Neural progenitor cell (in vitro differentiated cells): ENCODE measurements around the gene PCSK5. TPM values are rescaled to one million over a fixed set of nuclear protein-coding genes. Genes with fewer than 3 reads are reported as not detected.
A peak's percentile ranks its signal among the peaks of the same experiment; 100 is the strongest.

Source experiments
- DNase-seq: peaks from one replicate; pipeline ENCODE4 v3.0.0-alpha.2; 2016; ENCODE audit warnings: low spot score
- H2AFZ ChIP-seq: fragments of 200-600 bp; sonication (generic); replicated peaks from 2 replicates; pipeline ENCODE4 v1.6.1; 2016; ENCODE audit warnings: antibody characterized with exemption
- H3F3A ChIP-seq: fragments of 200-600 bp; sonication (generic); 2 replicates; pipeline ENCODE4 v1.6.1; 2016; ENCODE audit warnings: antibody characterized with exemption, low read depth
- H3K27ac ChIP-seq: fragments of 200-600 bp; sonication (generic); 2 replicates; pipeline ENCODE4 v1.5.1; 2016; ENCODE audit warnings: mild to moderate bottlenecking
- H3K27me3 ChIP-seq: fragments of 200-600 bp; sonication (generic); 2 replicates; pipeline ENCODE4 v1.6.1; 2016; ENCODE audit warnings: mild to moderate bottlenecking, moderate library complexity
- H3K36me3 ChIP-seq: fragments of 200-600 bp; sonication (generic); 2 replicates; pipeline ENCODE4 v1.5.1; 2016
- H3K4me1 ChIP-seq: fragments of 200-600 bp; sonication (generic); 2 replicates; pipeline ENCODE4 v1.6.1; 2016; ENCODE audit warnings: mixed run types
- H3K4me2 ChIP-seq: fragments of 200-600 bp; sonication (generic); 2 replicates; pipeline ENCODE4 v1.6.1; 2016
- H3K4me3 ChIP-seq: fragments of 200-600 bp; sonication (generic); 2 replicates; pipeline ENCODE4 v1.5.1; 2016
- H3K79me2 ChIP-seq: fragments of 200-600 bp; sonication (generic); 2 replicates; pipeline ENCODE4 v1.6.1; 2016; ENCODE audit warnings: low read depth
- H3K9ac ChIP-seq: fragments of 200-600 bp; sonication (generic); 2 replicates; pipeline ENCODE4 v1.6.1; 2016
- H3K9me3 ChIP-seq: fragments of 200-600 bp; sonication (generic); 2 replicates; pipeline ENCODE4 v1.5.1; 2016; ENCODE audit warnings: low read depth
- H4K20me1 ChIP-seq: fragments of 200-600 bp; sonication (generic); 2 replicates; pipeline ENCODE4 v1.6.1; 2016; ENCODE audit warnings: low read depth
- H3K27ac Mint-ChIP-seq: 3 replicates; pipeline ENCODE4 v1.8.0; 2021; ENCODE audit warnings: mixed read lengths
- H3K27me3 Mint-ChIP-seq: 2 replicates; pipeline ENCODE4 v1.8.0; 2022; ENCODE audit warnings: low read depth, mild to moderate bottlenecking, inconsistent platforms, moderate library complexity, mixed read lengths; ENCODE audit not compliant: insufficient read depth
- H3K36me3 Mint-ChIP-seq: 3 replicates; pipeline ENCODE4 v1.8.0; 2021; ENCODE audit warnings: mixed read lengths
- H3K4me1 Mint-ChIP-seq: 3 replicates; pipeline ENCODE4 v1.8.0; 2021; ENCODE audit warnings: mixed read lengths
- H3K4me3 Mint-ChIP-seq: 3 replicates; pipeline ENCODE4 v1.8.0; 2021; ENCODE audit warnings: mild to moderate bottlenecking, moderate library complexity, mixed read lengths
- H3K9me3 Mint-ChIP-seq: 3 replicates; pipeline ENCODE4 v1.8.0; 2020; ENCODE audit warnings: mixed read lengths
- CTCF ChIP-seq: fragments of 200-600 bp; sonication (generic); IDR thresholded peaks from 2 replicates; pipeline ENCODE4 v1.5.1; 2017; ENCODE audit warnings: antibody characterized with exemption, mild to moderate bottlenecking
- EZH2 ChIP-seq: fragments of 200-600 bp; sonication (generic); IDR thresholded peaks from 2 replicates; pipeline ENCODE4 v1.6.1; 2017; ENCODE audit warnings: antibody characterized with exemption, mild to moderate bottlenecking, moderate library complexity
- EZH2phosphoT487 ChIP-seq: fragments of 200-600 bp; sonication (generic); IDR thresholded peaks from 2 replicates; pipeline ENCODE4 v1.6.1; 2017; ENCODE audit warnings: antibody characterized with exemption
- total RNA-seq: library from RNA; depleted of rRNA; stranded (reverse); fragments of >200 nt; gene quantifications from 2 replicates; pipeline ENCODE4 v1.2.3, GENCODE V29; 2015; ENCODE audit warnings: low replicate concordance

PCSK5 gene
- total RNA-seq, 1 donor from 2014 or later: 23.4 TPM

GRCh38 chr9:76373173-76373783 lies 482.8 kb downstream of the PCSK5 start:
- DNase-seq: no peak
- Histone ChIP-seq H3K4me2 (peak overlapping the region; percentile 3), H3K27ac (no peak overlapping the region), H3K4me3 (no peak overlapping the region), H3K27me3 (no peaks in the 10 kb centered on the region), H3K9ac (no peak overlapping the region), H4K20me1 (no peaks in the 10 kb centered on the region), H3K79me2 (no peaks in the 10 kb centered on the region), H3K4me1 (peaks cover 21% of the 10 kb centered on the region), H2AFZ (no peak overlapping the region), H3K36me3 (no peaks in the 10 kb centered on the region), H3F3A (peaks cover 7% of the 10 kb centered on the region), H3K9me3 (no peaks in the 10 kb centered on the region)
- peaks cover 1% of the 10 kb centered on the region for H3K36me3 Mint-ChIP-seq
- TF ChIP-seq EZH2phosphoT487 (no peak), EZH2 (no peak), CTCF (no peak)
- no peak overlapping the region for H3K4me3 Mint-ChIP-seq
- H3K4me1 Mint-ChIP-seq: peaks cover 64% of the 10 kb centered on the region
- peaks cover 2% of the 10 kb centered on the region for H3K27me3 Mint-ChIP-seq
- no peaks in the 10 kb centered on the region for H3K9me3 Mint-ChIP-seq
- H3K27ac Mint-ChIP-seq: peak overlapping the region; percentile 15

GRCh38 chr9:76373784-76374474 lies 483.5 kb downstream of the PCSK5 start:
- no peaks in the 10 kb centered on the region for H3K36me3 ChIP-seq
- no peak overlapping the region for H3K27ac ChIP-seq
- H3K36me3 Mint-ChIP-seq: peaks cover 1% of the 10 kb centered on the region
- H4K20me1 ChIP-seq: no peaks in the 10 kb centered on the region
- H3K4me1 Mint-ChIP-seq: peaks cover 62% of the 10 kb centered on the region
- H3F3A ChIP-seq: peaks cover 7% of the 10 kb centered on the region
- no peaks in the 10 kb centered on the region for H3K79me2 ChIP-seq
- no peaks in the 10 kb centered on the region for H3K9me3 ChIP-seq
- TF ChIP-seq EZH2phosphoT487: no peak
- TF ChIP-seq EZH2: no peak
- TF ChIP-seq CTCF: no peak
- no peak overlapping the region for H3K4me3 Mint-ChIP-seq
- H2AFZ ChIP-seq: no peak overlapping the region
- no peak overlapping the region for H3K4me2 ChIP-seq
- H3K27ac Mint-ChIP-seq: no peak overlapping the region
- DNase-seq: no peak
- H3K9ac ChIP-seq: no peak overlapping the region
- H3K27me3 ChIP-seq: no peaks in the 10 kb centered on the region
- H3K4me3 ChIP-seq: no peak overlapping the region
- H3K4me1 ChIP-seq: peaks cover 21% of the 10 kb centered on the region
- peaks cover 2% of the 10 kb centered on the region for H3K27me3 Mint-ChIP-seq
- H3K9me3 Mint-ChIP-seq: no peaks in the 10 kb centered on the region

- H3K36me3 Mint-ChIP-seq: peaks cover 1% of the 10 kb centered on the region
- H3K4me3 ChIP-seq: no peak overlapping the region
- DNase-seq: peak; percentile 36
- H4K20me1 ChIP-seq: no peaks in the 10 kb centered on the region
- H2AFZ ChIP-seq: no peak overlapping the region
- no peaks in the 10 kb centered on the region for H3K36me3 ChIP-seq
- H3K27ac ChIP-seq: no peak overlapping the region
- no peaks in the 10 kb centered on the region for H3K27me3 ChIP-seq
- H3K27ac Mint-ChIP-seq: peak overlapping the region; percentile 81
- no peaks in the 10 kb centered on the region for H3F3A ChIP-seq
- no peak for TF ChIP-seq EZH2phosphoT487
- TF ChIP-seq EZH2: no peak
- no peak for TF ChIP-seq CTCF
- H3K9me3 ChIP-seq: no peaks in the 10 kb centered on the region
- no peak overlapping the region for H3K9ac ChIP-seq
- H3K4me3 Mint-ChIP-seq: no peak overlapping the region
- no peaks in the 10 kb centered on the region for H3K79me2 ChIP-seq
- H3K4me2 ChIP-seq: no peak overlapping the region
- H3K4me1 ChIP-seq: peaks cover 17% of the 10 kb centered on the region
- peaks cover 53% of the 10 kb centered on the region for H3K4me1 Mint-ChIP-seq
- no peaks in the 10 kb centered on the region for H3K9me3 Mint-ChIP-seq
- H3K27me3 Mint-ChIP-seq: peaks cover 2% of the 10 kb centered on the region
Measured at GRCh38 chr9:76374783-76375559, 484.5 kb downstream of the PCSK5 start.
